ENCODE results near the gene KYAT1. TPM values are rescaled to one million over a fixed set of nuclear protein-coding genes. Genes with fewer than 3 reads are reported as not detected.

The KYAT1 gene
- total and polyA plus RNA-seq, 2 of the 8 experiments (the other 6 are each of a cell fraction or from before 2014, with no cell fraction given), result 30.4 to 42.2 TPM

GRCh38 chr9:128903079-128903461 lies 21.3 kb upstream of the KYAT1 start (continued):
- no peak for TF ChIP-seq CHD7 (IDR thresholded peaks at IDR 0.05; ENCODE audit: insufficient replicate concordance, low read length)
- TF ChIP-seq CBX5 (IDR thresholded peaks at IDR 0.05; ENCODE audit: low read depth, low read length), result no peak
- TF ChIP-seq GTF2F1 (IDR thresholded peaks at IDR 0.05; ENCODE audit: borderline replicate concordance, low read depth, low read length), result no peak
- no peak for TF ChIP-seq JUN (IDR thresholded peaks at IDR 0.05; ENCODE audit: low read depth, low read length)
- no peak for TF ChIP-seq BRCA1 (IDR thresholded peaks at IDR 0.05; ENCODE audit: low read depth, low read length)
- TF ChIP-seq SAP30 (IDR thresholded peaks at IDR 0.05; ENCODE audit: insufficient read depth, insufficient replicate concordance, low read length), result no peak

All from H1 (cell line).